Endothelial cell (in vitro differentiated cells): ENCODE data around the gene COTL1. TPM values are rescaled to one million over a fixed set of nuclear protein-coding genes. Genes with fewer than 3 reads are reported as not detected.

Experiments used
- DNase-seq: peaks from one replicate; pipeline ENCODE4 v3.0.0; 2021; ENCODE audit warnings: low spot score
- H3K27ac Mint-ChIP-seq: one replicate; pipeline ENCODE4 v1.8.0; 2021; ENCODE audit warnings: mixed read lengths, inconsistent platforms; ENCODE audit not compliant: unreplicated experiment
- H3K27me3 Mint-ChIP-seq: one replicate; pipeline ENCODE4 v1.8.0; 2021; ENCODE audit warnings: mild to moderate bottlenecking, moderate library complexity, mixed read lengths, inconsistent platforms; ENCODE audit not compliant: unreplicated experiment
- H3K36me3 Mint-ChIP-seq: one replicate; pipeline ENCODE4 v1.8.0; 2021; ENCODE audit warnings: mild to moderate bottlenecking, low read depth, mixed read lengths, inconsistent platforms; ENCODE audit not compliant: unreplicated experiment
- H3K4me1 Mint-ChIP-seq: one replicate; pipeline ENCODE4 v1.8.0; 2021; ENCODE audit warnings: mild to moderate bottlenecking, mixed read lengths, inconsistent platforms; ENCODE audit not compliant: unreplicated experiment
- H3K4me3 Mint-ChIP-seq: one replicate; pipeline ENCODE4 v1.8.0; 2021; ENCODE audit warnings: mild to moderate bottlenecking, mixed read lengths, inconsistent platforms; ENCODE audit not compliant: unreplicated experiment
- H3K9me3 Mint-ChIP-seq: one replicate; pipeline ENCODE4 v1.8.0; 2021; ENCODE audit warnings: mixed read lengths, inconsistent platforms; ENCODE audit not compliant: unreplicated experiment
- CTCF ChIP-seq: fragments of 200-600 bp; sonication (generic); IDR thresholded peaks from one replicate; pipeline ENCODE4 v1.5.0; 2021; ENCODE audit warnings: antibody characterized with exemption; ENCODE audit not compliant: unreplicated experiment
- total RNA-seq: library from RNA; stranded (reverse); fragmentation: NEBNext Ultra II Directional; extraction: Animal tissue kit (Norgen Biotek cat#: 25700); gene quantifications from one replicate; pipeline ENCODE4 v1.2.1, GENCODE V29; 2021; ENCODE audit not compliant: unreplicated experiment

Gene COTL1
- total RNA-seq, 1 donor from 2014 or later: 87.3 TPM

GRCh38 chr16:84657229-84657837 lies 39.5 kb upstream of the COTL1 start:
- no peak for DNase-seq
- H3K36me3 Mint-ChIP-seq: peaks cover 30% of the 10 kb centered on the region
- TF ChIP-seq CTCF: no peak
- no peak overlapping the region for H3K4me3 Mint-ChIP-seq
- H3K27me3 Mint-ChIP-seq: peaks cover 5% of the 10 kb centered on the region
- H3K27ac Mint-ChIP-seq: no peak overlapping the region
- no peaks in the 10 kb centered on the region for H3K9me3 Mint-ChIP-seq
- H3K4me1 Mint-ChIP-seq: peaks cover 2% of the 10 kb centered on the region

DNA sequence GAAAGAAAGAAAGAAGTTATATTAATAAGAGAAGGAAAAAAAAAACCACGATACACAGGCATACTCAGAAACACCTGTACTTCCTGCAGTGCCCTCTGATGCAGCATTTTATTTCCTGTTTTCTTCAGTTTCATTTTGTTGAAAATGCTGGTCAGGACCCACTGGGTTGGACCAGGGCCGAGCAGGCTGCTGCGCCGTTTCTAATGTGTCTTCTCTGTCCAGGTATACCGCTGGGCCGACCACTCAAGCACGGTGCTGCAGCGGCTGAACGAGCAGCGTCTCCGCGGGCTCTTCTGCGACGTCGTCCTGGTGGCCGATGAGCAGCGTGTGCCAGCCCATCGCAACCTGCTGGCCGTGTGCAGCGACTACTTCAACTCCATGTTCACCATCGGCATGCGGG lies 38.8 kb upstream of the COTL1 start:
- H3K9me3 Mint-ChIP-seq: no peaks in the 10 kb centered on the region
- peaks cover 5% of the 10 kb centered on the region for H3K27me3 Mint-ChIP-seq
- H3K4me1 Mint-ChIP-seq: peaks cover 2% of the 10 kb centered on the region
- peaks cover 27% of the 10 kb centered on the region for H3K36me3 Mint-ChIP-seq
- H3K27ac Mint-ChIP-seq: no peak overlapping the region
- TF ChIP-seq CTCF: no peak
- no peak overlapping the region for H3K4me3 Mint-ChIP-seq
- no peak for DNase-seq

DNA sequence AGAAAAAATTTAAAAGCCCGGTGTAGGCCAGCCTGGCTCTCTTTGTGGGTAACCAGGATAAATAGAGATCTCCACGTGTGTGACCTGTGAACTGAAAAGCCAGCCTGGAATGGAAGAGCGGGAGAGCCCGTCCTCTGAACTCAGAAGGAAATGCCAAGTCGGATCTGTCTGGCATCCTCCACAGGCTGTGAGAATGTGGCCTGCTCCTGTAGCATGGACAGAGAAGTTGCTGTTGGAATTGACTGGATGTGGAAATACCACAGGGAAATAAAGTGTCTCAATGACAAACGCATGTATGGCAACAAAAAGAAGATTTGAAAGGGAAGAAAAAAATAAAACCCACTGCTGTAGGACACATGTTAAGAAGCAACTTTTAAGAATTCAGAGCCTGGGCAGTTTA lies 37.1 kb upstream of the COTL1 start:
- peak overlapping the region; percentile 57 for H3K27ac Mint-ChIP-seq
- no peak for TF ChIP-seq CTCF
- peaks cover 3% of the 10 kb centered on the region for H3K4me1 Mint-ChIP-seq
- H3K4me3 Mint-ChIP-seq: no peak overlapping the region
- peaks cover 4% of the 10 kb centered on the region for H3K27me3 Mint-ChIP-seq
- H3K36me3 Mint-ChIP-seq: peaks cover 35% of the 10 kb centered on the region
- H3K9me3 Mint-ChIP-seq: no peaks in the 10 kb centered on the region
- no peak for DNase-seq

- Mint-ChIP-seq H3K36me3 (peaks cover 32% of the 10 kb centered on the region), H3K27me3 (peaks cover 5% of the 10 kb centered on the region), H3K27ac (no peak overlapping the region), H3K4me1 (peaks cover 3% of the 10 kb centered on the region), H3K9me3 (no peaks in the 10 kb centered on the region), H3K4me3 (no peak overlapping the region)
- TF ChIP-seq CTCF: no peak
- DNase-seq: no peak
Observed at GRCh38 chr16:84654238-84654637, 36.4 kb upstream of the COTL1 start.

DNA sequence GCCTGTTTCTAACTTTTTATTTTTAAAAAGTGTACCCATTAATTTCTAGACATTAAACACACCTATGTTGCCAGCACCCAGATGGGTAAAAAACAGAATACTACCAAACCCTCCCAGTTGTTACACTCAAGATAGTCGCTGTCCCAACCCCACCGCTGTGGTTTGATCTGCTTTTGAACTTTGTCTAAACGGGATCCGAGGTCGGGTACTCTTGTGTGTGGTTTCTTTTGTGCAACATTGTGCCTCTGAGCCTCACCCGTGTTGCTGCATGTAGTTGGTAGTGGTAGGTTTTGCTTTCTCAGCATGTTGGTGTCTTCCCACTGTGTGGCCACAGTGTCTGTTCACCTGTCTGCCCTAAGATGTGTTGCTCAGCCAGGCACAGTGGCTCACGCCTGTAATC lies 34.7 kb upstream of the COTL1 start:
- DNase-seq: no peak
- H3K4me1 Mint-ChIP-seq: peaks cover 6% of the 10 kb centered on the region
- H3K4me3 Mint-ChIP-seq: no peak overlapping the region
- peaks cover 24% of the 10 kb centered on the region for H3K36me3 Mint-ChIP-seq
- peaks cover 9% of the 10 kb centered on the region for H3K27me3 Mint-ChIP-seq
- TF ChIP-seq CTCF: no peak
- H3K27ac Mint-ChIP-seq: no peak overlapping the region
- H3K9me3 Mint-ChIP-seq: no peaks in the 10 kb centered on the region
